GM12878 (cell line): ENCODE measurements around the gene GPRC5B.

Experiments
- BCL11A ChIP-seq: IDR thresholded peaks from 2 replicates; pipeline ENCODE4 v1.6.1; 2011; ENCODE audit warnings: low read depth, low read length
- EP300 ChIP-seq, 2 experiments: fragments of 150-350 bp in 1 of 2; IDR thresholded peaks; 2 replicates each; pipeline ENCODE4 v1.6.1; 2011 to 2012; ENCODE audit warnings: low read depth in 2 of 2, low read length in 2 of 2, borderline replicate concordance in 1 of 2, improper control_type of control experiment in 1 of 2, inconsistent platforms in 1 of 2; ENCODE audit not compliant: control insufficient read depth in 1 of 2
- GABPA ChIP-seq: IDR thresholded peaks from 2 replicates; pipeline ENCODE4 v1.6.1; 2014; ENCODE audit warnings: antibody characterized with exemption, low read depth, mild to moderate bottlenecking, inconsistent platforms
- NFIC ChIP-seq: IDR thresholded peaks from 2 replicates; pipeline ENCODE4 v1.6.1; 2012; ENCODE audit warnings: low read depth, mild to moderate bottlenecking, inconsistent platforms, low read length, moderate library complexity
- POLR2AphosphoS5 ChIP-seq: IDR thresholded peaks from 2 replicates; pipeline ENCODE4 v1.6.1; 2011; ENCODE audit warnings: mild to moderate bottlenecking, low read length, inconsistent platforms
- SMC3 ChIP-seq: IDR thresholded peaks from 2 replicates; pipeline ENCODE4 v1.6.1; 2011; ENCODE audit warnings: low read length, improper control_type of control experiment, borderline replicate concordance
- ZNF24 ChIP-seq: fragments of 450-650 bp; IDR thresholded peaks from 2 replicates; pipeline ENCODE4 v1.6.1; 2017; ENCODE audit warnings: antibody characterized with exemption, mild to moderate bottlenecking
- TF ChIP-seq, protein P1 (sequence below), 3 experiments: IDR thresholded peaks in 2 of 3; conservative IDR thresholded peaks in 1 of 3; 2 replicates each; pipeline ENCODE4 v1.5.1; 2011; ENCODE audit warnings: low read depth in 3 of 3, low read length in 3 of 3, mild to moderate bottlenecking in 3 of 3, control low read depth in 2 of 3, moderate library complexity in 2 of 3, inconsistent platforms in 1 of 3, mixed read lengths in 1 of 3; ENCODE audit not compliant: control insufficient read depth in 2 of 3, insufficient read depth in 1 of 3; ENCODE audit errors: extremely low read depth in 1 of 3
- TF ChIP-seq, protein P2 (sequence below): IDR thresholded peaks from 2 replicates; pipeline ENCODE4 v1.6.1; 2011; ENCODE audit warnings: mild to moderate bottlenecking, low read depth, low read length, moderate library complexity; ENCODE audit not compliant: insufficient replicate concordance

DNA sequence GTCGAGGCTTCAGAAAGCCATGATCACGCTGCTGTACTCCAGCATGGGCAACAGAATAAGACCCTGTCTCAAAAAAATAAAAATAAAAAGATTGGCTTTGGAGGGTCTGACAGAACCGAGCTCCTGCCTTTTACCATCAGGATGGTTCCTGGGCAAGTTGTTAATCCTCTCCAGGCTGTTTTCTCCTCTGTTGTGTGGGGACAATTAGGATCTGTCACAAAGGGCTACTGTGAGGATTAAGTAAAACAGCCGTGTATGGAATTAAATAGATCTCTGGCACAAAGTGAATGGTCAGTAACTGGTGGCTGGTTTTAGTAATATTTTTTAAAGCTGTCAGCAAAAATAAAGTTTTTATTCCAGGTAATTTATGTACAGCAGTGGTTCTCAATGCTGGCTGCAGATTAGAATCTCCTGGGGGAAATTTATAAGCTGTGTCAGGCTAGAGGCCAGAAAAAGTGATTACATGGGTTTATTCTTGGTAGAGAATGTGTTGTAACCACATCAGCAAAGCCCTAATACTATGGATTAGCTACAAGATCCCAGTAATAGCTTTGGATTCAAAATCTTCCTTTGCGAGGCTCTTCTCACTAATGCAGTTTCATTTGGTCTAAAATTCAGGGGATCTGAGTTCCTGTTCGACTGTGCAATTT, 47.2 kb downstream of the GPRC5B start:
- TF ChIP-seq NFIC (no peak), BCL11A (no peak), SMC3 (no peak), POLR2AphosphoS5 (no peak), EP300 (IDR thresholded peaks at IDR 0.05; ENCODE audit: borderline replicate concordance in 1 of 2, control insufficient read depth in 1 of 2, low read depth in 2 of 2, low read length in 2 of 2) (no peak), GABPA (no peak), ZNF24 (no peak)
- TF ChIP-seq, protein P1, sequence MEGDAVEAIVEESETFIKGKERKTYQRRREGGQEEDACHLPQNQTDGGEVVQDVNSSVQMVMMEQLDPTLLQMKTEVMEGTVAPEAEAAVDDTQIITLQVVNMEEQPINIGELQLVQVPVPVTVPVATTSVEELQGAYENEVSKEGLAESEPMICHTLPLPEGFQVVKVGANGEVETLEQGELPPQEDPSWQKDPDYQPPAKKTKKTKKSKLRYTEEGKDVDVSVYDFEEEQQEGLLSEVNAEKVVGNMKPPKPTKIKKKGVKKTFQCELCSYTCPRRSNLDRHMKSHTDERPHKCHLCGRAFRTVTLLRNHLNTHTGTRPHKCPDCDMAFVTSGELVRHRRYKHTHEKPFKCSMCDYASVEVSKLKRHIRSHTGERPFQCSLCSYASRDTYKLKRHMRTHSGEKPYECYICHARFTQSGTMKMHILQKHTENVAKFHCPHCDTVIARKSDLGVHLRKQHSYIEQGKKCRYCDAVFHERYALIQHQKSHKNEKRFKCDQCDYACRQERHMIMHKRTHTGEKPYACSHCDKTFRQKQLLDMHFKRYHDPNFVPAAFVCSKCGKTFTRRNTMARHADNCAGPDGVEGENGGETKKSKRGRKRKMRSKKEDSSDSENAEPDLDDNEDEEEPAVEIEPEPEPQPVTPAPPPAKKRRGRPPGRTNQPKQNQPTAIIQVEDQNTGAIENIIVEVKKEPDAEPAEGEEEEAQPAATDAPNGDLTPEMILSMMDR (IDR thresholded peaks at IDR 0.05 in 2 of 3, conservative IDR thresholded peaks at IDR 0.05 in 1 of 3; ENCODE audit: control insufficient read depth in 2 of 3, extremely low read depth in 1 of 3, insufficient read depth in 1 of 3, low read depth in 3 of 3, low read length in 3 of 3) = no peak
- TF ChIP-seq, protein P2, sequence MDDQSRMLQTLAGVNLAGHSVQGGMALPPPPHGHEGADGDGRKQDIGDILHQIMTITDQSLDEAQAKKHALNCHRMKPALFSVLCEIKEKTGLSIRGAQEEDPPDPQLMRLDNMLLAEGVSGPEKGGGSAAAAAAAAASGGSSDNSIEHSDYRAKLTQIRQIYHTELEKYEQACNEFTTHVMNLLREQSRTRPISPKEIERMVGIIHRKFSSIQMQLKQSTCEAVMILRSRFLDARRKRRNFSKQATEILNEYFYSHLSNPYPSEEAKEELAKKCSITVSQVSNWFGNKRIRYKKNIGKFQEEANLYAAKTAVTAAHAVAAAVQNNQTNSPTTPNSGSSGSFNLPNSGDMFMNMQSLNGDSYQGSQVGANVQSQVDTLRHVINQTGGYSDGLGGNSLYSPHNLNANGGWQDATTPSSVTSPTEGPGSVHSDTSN = no peak
